Ovary (tissue), 3 donors: ENCODE measurements around the gene ACP7.

Experiments used
- CTCF ChIP-seq, 3 donors: fragments of 450-650 bp in 2 of 3; fragments of 200-600 bp in 1 of 3; IDR thresholded peaks; one replicate each; pipeline versions ENCODE4 v1.5.1 to v1.8.0; 2016 to 2022; ENCODE audit warnings: antibody characterized with exemption in 3 of 3, mild to moderate bottlenecking in 1 of 3
- EP300 ChIP-seq: sonication (generic); formaldehyde crosslinking; IDR thresholded peaks from one replicate; pipeline ENCODE4 v1.6.1; 2017; ENCODE audit warnings: antibody characterized with exemption
- POLR2A ChIP-seq: fragments of 450-650 bp; IDR thresholded peaks from one replicate; pipeline ENCODE4 v1.6.1; 2017; ENCODE audit warnings: antibody characterized with exemption, mild to moderate bottlenecking, moderate library complexity
- donor health status: DM: no; HTN: no; CAD: no.

DNA sequence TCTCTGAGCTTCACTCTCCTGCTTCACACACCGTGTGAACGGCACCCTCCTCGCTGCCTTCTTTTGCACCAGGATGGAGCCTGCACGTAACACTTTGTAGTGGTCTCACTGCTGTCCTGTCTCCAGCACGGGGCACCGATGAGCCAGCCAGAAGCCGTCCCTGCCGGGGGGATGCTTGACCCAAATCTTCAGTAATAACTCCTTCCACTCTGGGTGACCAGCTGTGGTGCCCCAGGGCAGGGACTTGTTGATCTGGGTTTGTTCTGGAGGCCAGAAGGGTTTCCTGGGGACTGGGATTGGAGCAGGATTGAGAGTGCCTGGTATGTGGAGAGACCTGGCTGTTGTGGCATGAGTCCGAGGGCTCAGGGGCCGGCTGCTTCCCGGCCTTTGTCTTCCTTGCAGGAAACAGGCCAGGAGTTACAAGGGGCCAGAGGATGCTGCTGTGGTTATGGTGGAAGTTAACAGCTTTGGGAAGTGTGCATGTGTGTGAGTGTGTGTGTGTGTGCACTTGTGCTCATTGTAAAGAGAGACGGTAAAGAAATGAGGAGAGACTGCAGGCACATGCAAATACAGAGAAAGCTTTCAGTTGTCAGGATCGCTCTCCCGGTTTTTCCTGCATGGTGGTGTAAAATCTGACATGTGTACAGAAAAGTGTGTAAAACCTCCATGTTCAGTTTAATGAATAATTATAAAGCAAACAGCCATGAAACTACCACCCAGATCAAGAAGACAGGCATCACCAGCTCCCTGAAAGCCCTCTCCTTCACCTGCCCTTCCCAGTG is 60.3 kb downstream of the ACP7 start:
- TF ChIP-seq CTCF (IDR thresholded peaks at IDR 0.05) (no peak), POLR2A (no peak), EP300 (no peak)
